Endothelial cell of umbilical vein (primary cell): ENCODE measurements around the gene OSTM1. TPM values are rescaled to one million over a fixed set of nuclear protein-coding genes. Genes with fewer than 3 reads are reported as not detected.

ENCODE experiments used
- BruUV-seq: library from RNA; stranded (reverse); fragments of 400-500 nt; replicated peaks from 2 replicates; lab custom pipeline; 2021; lab: Mats Ljungman, UMichigan
- CTCF ChIA-PET: fragments of 300-600, 350-600 bp; sonication (Branson Sonifier 250); formaldehyde crosslinking; loops from one replicate; lab custom pipeline; 2021; ENCODE audit warnings: antibody characterized with exemption, inconsistent platforms; lab: Charles Lee
- POLR2A ChIA-PET: fragments of 300-600, 350-600 bp; sonication (Branson Sonifier 250); formaldehyde crosslinking; loops from one replicate; lab custom pipeline; 2021; ENCODE audit warnings: antibody characterized with exemption, inconsistent platforms; lab: Charles Lee
- DNase-seq: peaks from one replicate; pipeline ENCODE4 v3.0.0-alpha.2; 2011; ENCODE audit warnings: low read depth, low spot score
- FAIRE-seq: peaks from 2 replicates; lab custom pipeline; 2011; peaks lifted over from hg19 to GRCh38; lab: Jason Lieb, UNC
- H2AFZ ChIP-seq: 2 replicates; pipeline ENCODE4 v1.6.0; 2012; ENCODE audit warnings: low read depth, low read length, control low read depth, inconsistent platforms
- H3K27ac ChIP-seq: 2 replicates; pipeline ENCODE4 v1.5.1; 2011; ENCODE audit warnings: low read depth, mild to moderate bottlenecking, control low read depth, low read length, moderate library complexity; ENCODE audit not compliant: insufficient read depth
- H3K27me3 ChIP-seq, 2 experiments: 2 replicates each; pipeline versions ENCODE4 v1.6.0 to v1.6.1; 2011; ENCODE audit warnings: low read length in 2 of 2, mixed read lengths in 1 of 2; ENCODE audit not compliant: control insufficient read depth in 2 of 2, insufficient read depth in 2 of 2
- H3K36me3 ChIP-seq, 2 experiments: 2 replicates in 1 of 2; 3 replicates in 1 of 2; pipeline ENCODE4 v1.5.1; 2011; ENCODE audit warnings: low read length in 2 of 2, mild to moderate bottlenecking in 1 of 2, moderate library complexity in 1 of 2; ENCODE audit not compliant: control insufficient read depth in 2 of 2, insufficient read depth in 2 of 2; ENCODE audit errors: extremely low read depth in 1 of 2
- H3K4me1 ChIP-seq: 3 replicates; pipeline ENCODE4 v1.5.1; 2011; ENCODE audit warnings: mild to moderate bottlenecking, low read length; ENCODE audit not compliant: control insufficient read depth, insufficient read depth; ENCODE audit errors: extremely low read depth
- H3K4me2 ChIP-seq: 2 replicates; pipeline ENCODE4 v1.6.1; 2011; ENCODE audit warnings: low read length, control low read depth, mixed read lengths; ENCODE audit not compliant: insufficient read depth
- H3K4me3 ChIP-seq, 3 experiments: fragments of 200-600 bp in 1 of 3; sonication (generic), shearing (Covaris generic) in 1 of 3; replicated peaks in 1 of 3; 2 replicates each; pipeline ENCODE4 v1.5.1; 2011 to 2016; ENCODE audit warnings: control low read depth in 3 of 3, low read length in 3 of 3, mild to moderate bottlenecking in 2 of 3, inconsistent platforms in 1 of 3, low read depth in 1 of 3, moderate library complexity in 1 of 3; ENCODE audit not compliant: insufficient read depth in 1 of 3
- H3K79me2 ChIP-seq: 2 replicates; pipeline ENCODE4 v1.6.0; 2012; ENCODE audit warnings: low read length, inconsistent platforms; ENCODE audit not compliant: control insufficient read depth, insufficient read depth
- H3K9ac ChIP-seq: replicated peaks from 2 replicates; pipeline ENCODE3; 2011; ENCODE audit warnings: low read length, control low read depth; ENCODE audit not compliant: insufficient read depth; ENCODE audit errors: extremely low read depth
- H3K9me1 ChIP-seq: replicated peaks from 3 replicates; pipeline ENCODE4 v1.6.0; 2011; ENCODE audit warnings: mild to moderate bottlenecking, low read length; ENCODE audit not compliant: control insufficient read depth, insufficient read depth; ENCODE audit errors: extremely low read depth
- H3K9me3 ChIP-seq: replicated peaks from 2 replicates; pipeline ENCODE4 v1.5.1; 2012; ENCODE audit warnings: low read length, inconsistent platforms; ENCODE audit not compliant: control insufficient read depth, insufficient read depth
- H4K20me1 ChIP-seq: replicated peaks from 2 replicates; pipeline ENCODE3; 2011; ENCODE audit warnings: mild to moderate bottlenecking, low read length; ENCODE audit not compliant: control insufficient read depth, insufficient read depth; ENCODE audit errors: extremely low read depth
- EZH2 ChIP-seq: IDR thresholded peaks from 2 replicates; pipeline ENCODE4 v1.6.1; 2012; ENCODE audit warnings: borderline replicate concordance, low read depth, mild to moderate bottlenecking, moderate library complexity, low read length, inconsistent platforms; ENCODE audit not compliant: severe bottlenecking
- FOS ChIP-seq: IDR thresholded peaks from 2 replicates; pipeline ENCODE4 v1.6.1; 2011; ENCODE audit warnings: mild to moderate bottlenecking, low read length, moderate library complexity, borderline replicate concordance; ENCODE audit not compliant: insufficient read depth
- GATA2 ChIP-seq: IDR thresholded peaks from 2 replicates; pipeline ENCODE4 v1.7.0; 2011; ENCODE audit warnings: low read depth, mild to moderate bottlenecking, moderate library complexity, mixed read lengths, low read length; ENCODE audit not compliant: insufficient read length, insufficient read depth
- JUN ChIP-seq: IDR thresholded peaks from 2 replicates; pipeline ENCODE4 v1.6.1; 2011; ENCODE audit warnings: borderline replicate concordance, low read depth; ENCODE audit not compliant: insufficient read length, insufficient read depth
- MYC ChIP-seq: IDR thresholded peaks from one replicate; pipeline ENCODE4 v1.6.1; 2011; ENCODE audit warnings: mild to moderate bottlenecking, low read depth, low read length
- POLR2A ChIP-seq: IDR thresholded peaks from 2 replicates; pipeline ENCODE4 v1.6.1; 2012; ENCODE audit warnings: low read depth, mild to moderate bottlenecking, control low read depth, low read length
- POLR2AphosphoS5 ChIP-seq: IDR thresholded peaks from 2 replicates; pipeline ENCODE4 v1.6.1; 2012; ENCODE audit warnings: low read depth, mild to moderate bottlenecking, control low read depth, low read length, moderate library complexity; ENCODE audit not compliant: insufficient read depth
- dilution Hi-C: fragments of 300-500 bp; cut with MboI; formaldehyde crosslinking; loops from one replicate; pipeline ENCODE4 v1.15.0; 2019; ENCODE audit warnings: low sequenced_read_pairs; ENCODE audit not compliant: extremely low pct_ligation_motif_present
- intact Hi-C: fragments of 100-400 bp; cut with micrococcal nuclease; formaldehyde crosslinking; loops from one replicate; pipeline ENCODE4 v1.10.0; 2022
- polyA plus RNA-seq, 4 experiments: library from polyadenylated mRNA; depleted of rRNA in 3 of 4; stranded (reverse) in 3 of 4; unstranded in 1 of 4; fragments of >200 nt; gene quantifications; 2 replicates each; pipeline versions ENCODE4 v1.2.1 to v1.2.3, GENCODE V29; 2011 to 2012; ENCODE audit warnings: missing spikeins in 1 of 4
- total RNA-seq: library from RNA; stranded (reverse); gene quantifications from 2 replicates; pipeline ENCODE4 v1.2.3, GENCODE V29; 2021
- TF ChIP-seq, protein P1 (sequence below), 2 donors: IDR thresholded peaks; 1 replicate in 1 of 2; 2 replicates in 1 of 2; pipeline ENCODE4 v1.5.1; 2011; ENCODE audit warnings: low read length in 2 of 2, mild to moderate bottlenecking in 2 of 2, moderate library complexity in 2 of 2, control low read depth in 1 of 2, inconsistent platforms in 1 of 2, low read depth in 1 of 2; ENCODE audit not compliant: insufficient read depth in 1 of 2; ENCODE audit errors: extremely low read depth in 1 of 2
- TF ChIP-seq, protein P2 (sequence below): IDR thresholded peaks from 2 replicates; pipeline ENCODE4 v1.6.1; 2011; ENCODE audit not compliant: insufficient read depth, insufficient read length

The OSTM1 gene
- total and polyA plus RNA-seq, 2 donors (not counting 3 experiments of a cell fraction or from before 2014, with no cell fraction given), result 23.1 to 26.4 TPM

DNA sequence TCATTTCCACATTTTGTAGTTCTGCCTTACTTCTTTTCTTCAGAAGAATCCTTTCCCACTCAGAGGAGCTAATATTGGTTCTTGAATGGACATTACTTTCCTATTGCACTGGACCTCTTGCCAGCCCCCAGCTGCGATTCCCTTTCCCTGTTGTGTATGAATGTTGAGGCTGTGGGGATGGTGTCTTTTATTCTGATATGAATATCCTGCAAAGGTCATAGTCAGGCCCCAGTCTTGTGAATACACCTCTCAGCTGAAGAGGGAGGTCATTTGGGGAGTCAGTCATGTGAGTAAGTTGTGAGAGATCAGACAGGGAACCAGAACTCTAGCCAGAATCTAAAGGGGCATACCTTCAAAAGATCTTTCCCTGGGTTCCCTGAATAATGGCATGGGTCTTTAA lies 32.6 kb upstream of the OSTM1 start:
- H3K36me3 ChIP-seq, result no peaks in the 10 kb centered on the region
- no peak overlapping the region for H3K9ac ChIP-seq
- no peaks in the 10 kb centered on the region for H3K9me3 ChIP-seq
- no peaks in the 10 kb centered on the region for H3K9me1 ChIP-seq
- dilution Hi-C loops, result no loop called here
- H2AFZ ChIP-seq, result no peak overlapping the region
- H3K27ac ChIP-seq, result no peak overlapping the region
- H3K4me1 ChIP-seq, result no peaks in the 10 kb centered on the region
- no peak overlapping the region for H3K4me3 ChIP-seq
- no peaks in the 10 kb centered on the region for H3K79me2 ChIP-seq
- TF ChIP-seq EZH2 (no peak), POLR2AphosphoS5 (no peak), POLR2A (no peak), FOS (no peak), GATA2 (no peak), JUN (no peak), MYC (no peak)
- TF ChIP-seq, protein P1, sequence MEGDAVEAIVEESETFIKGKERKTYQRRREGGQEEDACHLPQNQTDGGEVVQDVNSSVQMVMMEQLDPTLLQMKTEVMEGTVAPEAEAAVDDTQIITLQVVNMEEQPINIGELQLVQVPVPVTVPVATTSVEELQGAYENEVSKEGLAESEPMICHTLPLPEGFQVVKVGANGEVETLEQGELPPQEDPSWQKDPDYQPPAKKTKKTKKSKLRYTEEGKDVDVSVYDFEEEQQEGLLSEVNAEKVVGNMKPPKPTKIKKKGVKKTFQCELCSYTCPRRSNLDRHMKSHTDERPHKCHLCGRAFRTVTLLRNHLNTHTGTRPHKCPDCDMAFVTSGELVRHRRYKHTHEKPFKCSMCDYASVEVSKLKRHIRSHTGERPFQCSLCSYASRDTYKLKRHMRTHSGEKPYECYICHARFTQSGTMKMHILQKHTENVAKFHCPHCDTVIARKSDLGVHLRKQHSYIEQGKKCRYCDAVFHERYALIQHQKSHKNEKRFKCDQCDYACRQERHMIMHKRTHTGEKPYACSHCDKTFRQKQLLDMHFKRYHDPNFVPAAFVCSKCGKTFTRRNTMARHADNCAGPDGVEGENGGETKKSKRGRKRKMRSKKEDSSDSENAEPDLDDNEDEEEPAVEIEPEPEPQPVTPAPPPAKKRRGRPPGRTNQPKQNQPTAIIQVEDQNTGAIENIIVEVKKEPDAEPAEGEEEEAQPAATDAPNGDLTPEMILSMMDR (IDR thresholded peaks at IDR 0.05; ENCODE audit: extremely low read depth in 1 of 2, insufficient read depth in 1 of 2, low read depth in 1 of 2, low read length in 2 of 2), result no peak
- TF ChIP-seq, protein P2, sequence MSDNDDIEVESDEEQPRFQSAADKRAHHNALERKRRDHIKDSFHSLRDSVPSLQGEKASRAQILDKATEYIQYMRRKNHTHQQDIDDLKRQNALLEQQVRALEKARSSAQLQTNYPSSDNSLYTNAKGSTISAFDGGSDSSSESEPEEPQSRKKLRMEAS, result no peak
- ChIA-PET POLR2A (no interaction called here), CTCF (interaction anchor here (0.8 to 1.1 kb wide), 2 partner anchors 385 to 386 kb away, joined by 3 read pairs; no protein-coding TSS in a partner anchor)
- DNase-seq, result no peak
- peaks cover 15 to 19% of the 10 kb centered on the region in 2 experiments for H3K27me3 ChIP-seq
- BruUV-seq, result no TSS peak
- H3K4me2 ChIP-seq, result no peak overlapping the region
- no peaks in the 10 kb centered on the region for H4K20me1 ChIP-seq
- intact Hi-C loops, result no loop called here
- FAIRE-seq, result no peak
